SK-N-SH (cell line): ENCODE results near the gene TBX4. TPM values are rescaled to one million over a fixed set of nuclear protein-coding genes. Genes with fewer than 3 reads are reported as not detected.

Experiments used
- CTCF ChIA-PET: fragments of 300-600, 350-600 bp; formaldehyde crosslinking; extraction: SDS; loops from one replicate; lab custom pipeline; 2021; lab: Yijun Ruan, JAX
- POLR2A ChIA-PET: fragments of 350-600 bp; sonication (Branson Sonifier 250); formaldehyde crosslinking; extraction: SDS; loops from one replicate; lab custom pipeline; 2020; ENCODE audit warnings: antibody characterized with exemption, inconsistent platforms; lab: Yijun Ruan, JAX
- DNase-seq: peaks from one replicate; pipeline ENCODE4 v3.0.0; 2012
- H2AFZ ChIP-seq: fragments of 200-600 bp; sonication (generic); 2 replicates; pipeline ENCODE4 v1.8.1; 2016; ENCODE audit warnings: antibody characterized with exemption, mild to moderate bottlenecking, low read depth
- H3F3A ChIP-seq: fragments of 200-600 bp; sonication (generic); replicated peaks from 2 replicates; pipeline ENCODE3; 2016; ENCODE audit warnings: antibody characterized with exemption, mild to moderate bottlenecking; ENCODE audit not compliant: insufficient read depth
- H3K27ac ChIP-seq, 2 experiments: fragments of 200-500 bp in 1 of 2; fragments of 200-600 bp in 1 of 2; sonication (Bioruptor generic) in 1 of 2; sonication (generic), shearing (Covaris generic) in 1 of 2; 2 replicates each; pipeline versions ENCODE4 v1.5.1 to v1.6.1; 2014 to 2016; ENCODE audit warnings: low read depth in 2 of 2, inconsistent platforms in 1 of 2, low read length in 1 of 2, mild to moderate bottlenecking in 1 of 2, mixed read lengths in 1 of 2
- H3K27me3 ChIP-seq: fragments of 200-600 bp; sonication (generic), shearing (Covaris generic); 2 replicates; pipeline ENCODE4 v1.6.1; 2016; ENCODE audit warnings: mixed run types; ENCODE audit not compliant: insufficient read depth
- H3K36me3 ChIP-seq, 2 experiments: fragments of 200-500 bp in 1 of 2; fragments of 200-600 bp in 1 of 2; sonication (Bioruptor generic) in 1 of 2; sonication (generic) in 1 of 2; replicated peaks in 1 of 2; 2 replicates each; pipeline versions ENCODE3 to v1.5.1; 2014 to 2016; ENCODE audit warnings: low read length in 1 of 2, mild to moderate bottlenecking in 1 of 2; ENCODE audit not compliant: insufficient read depth in 2 of 2, control insufficient read depth in 1 of 2
- H3K4me1 ChIP-seq, 2 experiments: fragments of 200-500 bp in 1 of 2; fragments of 200-600 bp in 1 of 2; sonication (Bioruptor generic) in 1 of 2; sonication (generic), shearing (Covaris generic) in 1 of 2; 2 replicates each; pipeline versions ENCODE4 v1.5.1 to v1.6.1; 2014 to 2016; ENCODE audit warnings: low read depth in 1 of 2, low read length in 1 of 2, mixed run types in 1 of 2; ENCODE audit not compliant: insufficient read depth in 2 of 2, control insufficient read depth in 1 of 2
- H3K4me2 ChIP-seq: fragments of 200-600 bp; sonication (generic), shearing (Covaris generic); 2 replicates; pipeline ENCODE4 v1.6.1; 2017; ENCODE audit warnings: mixed run types
- H3K4me3 ChIP-seq, 2 experiments: fragments of 200-500 bp in 1 of 2; fragments of 200-600 bp in 1 of 2; sonication (Bioruptor generic) in 1 of 2; sonication (generic), shearing (Covaris generic) in 1 of 2; 2 replicates each; pipeline versions ENCODE4 v1.5.1 to v1.8.1; 2014 to 2016; ENCODE audit warnings: low read depth in 2 of 2, inconsistent platforms in 1 of 2, low read length in 1 of 2, mild to moderate bottlenecking in 1 of 2, mixed read lengths in 1 of 2, moderate library complexity in 1 of 2
- H3K79me2 ChIP-seq: fragments of 200-600 bp; sonication (generic); 2 replicates; pipeline ENCODE4 v1.8.1; 2017; ENCODE audit warnings: mild to moderate bottlenecking; ENCODE audit not compliant: insufficient read depth
- H3K9ac ChIP-seq: fragments of 200-600 bp; sonication (generic); 2 replicates; pipeline ENCODE4 v1.6.1; 2017; ENCODE audit warnings: mixed run types
- H3K9me2 ChIP-seq: fragments of 200-600 bp; sonication (generic); 2 replicates; pipeline ENCODE4 v1.6.1; 2017; ENCODE audit warnings: mixed run types
- H3K9me3 ChIP-seq: fragments of 200-600 bp; sonication (generic); 2 replicates; pipeline ENCODE4 v1.6.1; 2017; ENCODE audit warnings: mixed run types, mild to moderate bottlenecking, moderate library complexity
- H4K20me1 ChIP-seq: fragments of 200-600 bp; sonication (generic); 2 replicates; pipeline ENCODE4 v1.6.1; 2017; ENCODE audit warnings: mild to moderate bottlenecking, mixed run types; ENCODE audit not compliant: insufficient read depth
- CHD2 ChIP-seq: fragments of 150-350 bp; IDR thresholded peaks from 2 replicates; pipeline ENCODE4 v1.6.1; 2018; ENCODE audit warnings: low read length; ENCODE audit not compliant: partially characterized antibody
- FOXM1 ChIP-seq: IDR thresholded peaks from 2 replicates; pipeline ENCODE4 v1.4.0; 2012; ENCODE audit warnings: low read depth, mild to moderate bottlenecking
- NRF1 ChIP-seq: IDR thresholded peaks from 2 replicates; pipeline ENCODE4 v1.6.1; 2012; ENCODE audit warnings: low read depth, mild to moderate bottlenecking, low read length
- RCOR1 ChIP-seq: fragments of 150-350 bp; IDR thresholded peaks from 2 replicates; pipeline ENCODE4 v1.6.1; 2017; ENCODE audit warnings: antibody characterized with exemption, low read length
- RFX5 ChIP-seq: IDR thresholded peaks from 2 replicates; pipeline ENCODE4 v1.6.1; 2012; ENCODE audit warnings: mild to moderate bottlenecking, improper control_type of control experiment, low read length
- TAF1 ChIP-seq: IDR thresholded peaks from 2 replicates; pipeline ENCODE4 v1.6.1; 2012; ENCODE audit warnings: low read depth, mild to moderate bottlenecking, low read length, moderate library complexity, borderline replicate concordance
- TCF12 ChIP-seq: IDR thresholded peaks from 2 replicates; pipeline ENCODE4 v1.4.0; 2012
- TEAD4 ChIP-seq: IDR thresholded peaks from 2 replicates; pipeline ENCODE4 v1.4.0; 2012; ENCODE audit warnings: mild to moderate bottlenecking, borderline replicate concordance; ENCODE audit not compliant: insufficient read depth
- ZBTB33 ChIP-seq: IDR thresholded peaks from 2 replicates; pipeline ENCODE4 v1.4.0; 2012; ENCODE audit warnings: low read depth, borderline replicate concordance
- WGBS: methylation state at CpG from one replicate; pipeline ENCODE4 v1.1.6; 2017; ENCODE audit warnings: low lambda C conversion rate; 5-methylcytosine and 5-hydroxymethylcytosine counted together
- polyA plus RNA-seq, 3 experiments: library from polyadenylated mRNA; depleted of rRNA; stranded (reverse); fragments of >200 nt; gene quantifications; 2 replicates each; pipeline ENCODE4 v1.2.3, GENCODE V29; 2012
- TF ChIP-seq, protein P1 (sequence below): fragments of 150-350 bp; IDR thresholded peaks from 2 replicates; pipeline ENCODE4 v1.6.1; 2016; ENCODE audit warnings: mild to moderate bottlenecking, low read depth, low read length
- TF ChIP-seq, protein P2 (sequence below): IDR thresholded peaks from 2 replicates; pipeline ENCODE4 v1.6.1; 2012; ENCODE audit warnings: mild to moderate bottlenecking, low read depth, low read length, moderate library complexity

TBX4 gene
- polyA plus RNA-seq, 1 of the 3 experiments (the other 2 are of a cell fraction) = 0.02 TPM

DNA sequence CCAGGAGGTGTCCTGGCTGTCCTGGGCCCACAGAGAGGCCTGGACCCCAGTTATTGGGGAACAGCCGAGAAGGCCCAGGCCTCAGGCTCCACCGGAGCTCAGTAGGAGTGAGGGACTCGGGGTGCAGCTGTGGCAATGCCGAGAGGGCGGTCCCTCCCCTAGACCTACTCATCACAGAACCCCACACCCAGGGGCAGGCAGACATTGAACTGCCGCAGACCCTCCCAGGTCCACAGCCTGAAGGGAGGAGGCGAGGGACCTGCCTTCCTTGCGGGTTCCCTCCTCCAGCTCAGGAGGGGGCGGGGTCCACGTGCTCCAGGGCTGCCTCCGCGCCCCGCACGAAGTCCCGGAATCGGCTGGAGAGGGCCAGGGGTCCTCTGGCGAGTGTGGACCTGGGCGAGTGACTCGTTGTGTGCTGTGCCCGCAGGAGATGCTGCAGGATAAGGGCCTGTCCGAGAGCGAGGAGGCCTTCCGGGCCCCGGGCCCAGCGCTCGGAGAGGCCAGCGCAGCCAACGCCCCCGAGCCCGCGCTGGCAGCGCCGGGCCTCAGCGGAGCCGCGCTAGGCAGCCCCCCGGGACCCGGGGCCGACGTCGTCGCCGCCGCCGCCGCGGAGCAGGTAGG is 3.9 kb downstream of the TBX4 start:
- Histone ChIP-seq H2AFZ (no peak overlapping the region), H3K9me2 (no peaks in the 10 kb centered on the region), H3K27me3 (no peaks in the 10 kb centered on the region), H3K27ac (no peak overlapping the region), H3K4me1 (no peaks in the 10 kb centered on the region), H3K9ac (no peak overlapping the region), H3K9me3 (no peaks in the 10 kb centered on the region), H4K20me1 (no peaks in the 10 kb centered on the region), H3K4me2 (no peak overlapping the region), H3K79me2 (no peaks in the 10 kb centered on the region), H3K4me3 (no peak overlapping the region), H3F3A (no peaks in the 10 kb centered on the region), H3K36me3 (no peaks in the 10 kb centered on the region)
- WGBS = 87% methylated on average over 33 of the region's 47 CpGs
- CTCF ChIA-PET = interaction anchor here (2.1 kb wide), 1 partner anchor 44 kb away, joined by 7 read pairs; no protein-coding TSS in a partner anchor
- DNase-seq = no peak
- POLR2A ChIA-PET = no interaction called here
- no peak for TF ChIP-seq TCF12
- TF ChIP-seq NRF1 = no peak
- no peak for TF ChIP-seq TEAD4
- TF ChIP-seq ZBTB33 = no peak
- TF ChIP-seq RFX5 = no peak
- TF ChIP-seq, protein P1, sequence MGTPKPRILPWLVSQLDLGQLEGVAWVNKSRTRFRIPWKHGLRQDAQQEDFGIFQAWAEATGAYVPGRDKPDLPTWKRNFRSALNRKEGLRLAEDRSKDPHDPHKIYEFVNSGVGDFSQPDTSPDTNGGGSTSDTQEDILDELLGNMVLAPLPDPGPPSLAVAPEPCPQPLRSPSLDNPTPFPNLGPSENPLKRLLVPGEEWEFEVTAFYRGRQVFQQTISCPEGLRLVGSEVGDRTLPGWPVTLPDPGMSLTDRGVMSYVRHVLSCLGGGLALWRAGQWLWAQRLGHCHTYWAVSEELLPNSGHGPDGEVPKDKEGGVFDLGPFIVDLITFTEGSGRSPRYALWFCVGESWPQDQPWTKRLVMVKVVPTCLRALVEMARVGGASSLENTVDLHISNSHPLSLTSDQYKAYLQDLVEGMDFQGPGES = no peak
- TF ChIP-seq CHD2 = no peak
- no peak for TF ChIP-seq RCOR1
- TF ChIP-seq FOXM1 = no peak
- TF ChIP-seq TAF1 = no peak
- TF ChIP-seq, protein P2, sequence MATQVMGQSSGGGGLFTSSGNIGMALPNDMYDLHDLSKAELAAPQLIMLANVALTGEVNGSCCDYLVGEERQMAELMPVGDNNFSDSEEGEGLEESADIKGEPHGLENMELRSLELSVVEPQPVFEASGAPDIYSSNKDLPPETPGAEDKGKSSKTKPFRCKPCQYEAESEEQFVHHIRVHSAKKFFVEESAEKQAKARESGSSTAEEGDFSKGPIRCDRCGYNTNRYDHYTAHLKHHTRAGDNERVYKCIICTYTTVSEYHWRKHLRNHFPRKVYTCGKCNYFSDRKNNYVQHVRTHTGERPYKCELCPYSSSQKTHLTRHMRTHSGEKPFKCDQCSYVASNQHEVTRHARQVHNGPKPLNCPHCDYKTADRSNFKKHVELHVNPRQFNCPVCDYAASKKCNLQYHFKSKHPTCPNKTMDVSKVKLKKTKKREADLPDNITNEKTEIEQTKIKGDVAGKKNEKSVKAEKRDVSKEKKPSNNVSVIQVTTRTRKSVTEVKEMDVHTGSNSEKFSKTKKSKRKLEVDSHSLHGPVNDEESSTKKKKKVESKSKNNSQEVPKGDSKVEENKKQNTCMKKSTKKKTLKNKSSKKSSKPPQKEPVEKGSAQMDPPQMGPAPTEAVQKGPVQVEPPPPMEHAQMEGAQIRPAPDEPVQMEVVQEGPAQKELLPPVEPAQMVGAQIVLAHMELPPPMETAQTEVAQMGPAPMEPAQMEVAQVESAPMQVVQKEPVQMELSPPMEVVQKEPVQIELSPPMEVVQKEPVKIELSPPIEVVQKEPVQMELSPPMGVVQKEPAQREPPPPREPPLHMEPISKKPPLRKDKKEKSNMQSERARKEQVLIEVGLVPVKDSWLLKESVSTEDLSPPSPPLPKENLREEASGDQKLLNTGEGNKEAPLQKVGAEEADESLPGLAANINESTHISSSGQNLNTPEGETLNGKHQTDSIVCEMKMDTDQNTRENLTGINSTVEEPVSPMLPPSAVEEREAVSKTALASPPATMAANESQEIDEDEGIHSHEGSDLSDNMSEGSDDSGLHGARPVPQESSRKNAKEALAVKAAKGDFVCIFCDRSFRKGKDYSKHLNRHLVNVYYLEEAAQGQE = no peak
